Lower leg skin (tissue), 3 donors: ENCODE measurements around the gene NSD1.

Experiments
- CTCF ChIP-seq, 3 donors: fragments of 450-650 bp; IDR thresholded peaks; one replicate each; pipeline ENCODE4 v1.5.1; 2016; ENCODE audit warnings: antibody characterized with exemption in 3 of 3, mild to moderate bottlenecking in 3 of 3, moderate library complexity in 2 of 3
- POLR2A ChIP-seq, 2 donors: fragments of 450-650 bp; IDR thresholded peaks; one replicate each; pipeline ENCODE4 v1.6.1; 2016 to 2017; ENCODE audit warnings: antibody characterized with exemption in 2 of 2, mild to moderate bottlenecking in 1 of 2, moderate library complexity in 1 of 2

GRCh38 chr5:177112589-177113220 is 20.9 kb upstream of the NSD1 start:
- TF ChIP-seq CTCF (IDR thresholded peaks at IDR 0.05) (no peak), POLR2A (IDR thresholded peaks at IDR 0.05) (no peak)
